ENCODE results near the gene ZSCAN31. TPM values are rescaled to one million over a fixed set of nuclear protein-coding genes. Genes with fewer than 3 reads are reported as not detected.

ZSCAN31 gene
- total RNA-seq, 4 donors from 2014 or later = 2.4 to 14.1 (median 7.5) TPM

GRCh38 chr6:28335040-28335563 lies 846 bp downstream of the ZSCAN31 start:
- ATAC-seq = no peak
- intact Hi-C loops (cut with DNase I; ENCODE audit: low total_unique reads) = loop anchor here (2.0 to 5.0 kb wide), 4 partner anchors 20 to 83 kb away; partner anchors contain the start of genes PGBD1, ZKSCAN4 and ZSCAN26
- TF ChIP-seq POLR2A (IDR thresholded peaks at IDR 0.05) (no peak), CTCF (IDR thresholded peaks at IDR 0.05 in 4 of 5, conservative IDR thresholded peaks at IDR 0.05 in 1 of 5) (no peak)

GRCh38 chr6:28334286-28335039 lies 1.5 kb downstream of the ZSCAN31 start:
- intact Hi-C loops (cut with DNase I; ENCODE audit: low total_unique reads) (loop anchor here (2.0 to 5.0 kb wide), 4 partner anchors 20 to 82 kb away; partner anchors contain the start of genes PGBD1, ZKSCAN4 and ZSCAN26), in situ Hi-C loops (cut with MboI; ENCODE audit: low sequenced_read_pairs in 4 of 4) (no loop called here)
- DNase-seq (no peak), ATAC-seq (no peak)
- no peaks in the 10 kb centered on the region for H3K9me3 ChIP-seq
- H3K4me1 ChIP-seq = peaks cover 11 to 13% of the 10 kb centered on the region in 2 donors
- no peaks in the 10 kb centered on the region for H3K27me3 ChIP-seq
- no peaks in the 10 kb centered on the region for H3K36me3 ChIP-seq
- H3K4me3 ChIP-seq = no peak overlapping the region
- peak overlapping the region; percentile 90 to 99 (median 97) for H3K27ac ChIP-seq
- TF ChIP-seq POLR2A (IDR thresholded peaks at IDR 0.05) (no peak), CTCF (IDR thresholded peaks at IDR 0.05 in 4 of 5, conservative IDR thresholded peaks at IDR 0.05 in 1 of 5) (no peak)

More at GRCh38 chr6:28335040-28335563, 846 bp downstream of the ZSCAN31 start:
- no peaks in the 10 kb centered on the region for H3K36me3 ChIP-seq
- no peaks in the 10 kb centered on the region for H3K27me3 ChIP-seq
- in situ Hi-C loops (cut with MboI; ENCODE audit: low sequenced_read_pairs in 4 of 4) = no loop called here
- H3K27ac ChIP-seq = peak overlapping the region; percentile 90 to 99 (median 97)
- no peak for DNase-seq
- no peaks in the 10 kb centered on the region for H3K9me3 ChIP-seq
- H3K4me3 ChIP-seq = peak overlapping the region; percentile 78 to 91 (median 84)
- H3K4me1 ChIP-seq = peaks cover 11 to 13% of the 10 kb centered on the region in 2 donors

GRCh38 chr6:28333599-28334018 lies 2.3 kb downstream of the ZSCAN31 start:
- intact Hi-C loops (cut with DNase I; ENCODE audit: low total_unique reads) = loop anchor here (2.0 kb wide), 1 partner anchor 21 kb away; no protein-coding TSS in a partner anchor
- H3K4me3 ChIP-seq = no peak overlapping the region
- peaks cover 11 to 13% of the 10 kb centered on the region in 2 donors for H3K4me1 ChIP-seq
- TF ChIP-seq POLR2A (IDR thresholded peaks at IDR 0.05) (no peak), CTCF (IDR thresholded peaks at IDR 0.05 in 4 of 5, conservative IDR thresholded peaks at IDR 0.05 in 1 of 5) (no peak)
- no peaks in the 10 kb centered on the region for H3K9me3 ChIP-seq
- in situ Hi-C loops (cut with MboI; ENCODE audit: low sequenced_read_pairs in 4 of 4) = no loop called here
- H3K27me3 ChIP-seq = no peaks in the 10 kb centered on the region
- ATAC-seq (no peak), DNase-seq (no peak)
- peaks cover 0 to 6% of the 10 kb centered on the region in 2 donors for H3K36me3 ChIP-seq
- no peak overlapping the region for H3K27ac ChIP-seq

GRCh38 chr6:28333047-28333446 lies 2.9 kb downstream of the ZSCAN31 start:
- intact Hi-C loops (cut with DNase I; ENCODE audit: low total_unique reads) = no loop called here
- Histone ChIP-seq H3K4me3 (no peak overlapping the region), H3K36me3 (peaks cover 0 to 11% of the 10 kb centered on the region in 2 donors), H3K9me3 (no peaks in the 10 kb centered on the region), H3K27ac (no peak overlapping the region), H3K4me1 (peaks cover 11 to 13% of the 10 kb centered on the region in 2 donors), H3K27me3 (no peaks in the 10 kb centered on the region)
- no peak for ATAC-seq
- in situ Hi-C loops (cut with MboI; ENCODE audit: low sequenced_read_pairs in 4 of 4) = no loop called here
- no peak for DNase-seq
- no peak for TF ChIP-seq CTCF (IDR thresholded peaks at IDR 0.05 in 4 of 5, conservative IDR thresholded peaks at IDR 0.05 in 1 of 5)
- TF ChIP-seq POLR2A (IDR thresholded peaks at IDR 0.05) = no peak

All from gastrocnemius medialis (tissue), 4 donors.